Neural progenitor cell (in vitro differentiated cells): ENCODE measurements around the gene C2CD2L.

ENCODE experiments used
- EZH2 ChIP-seq: fragments of 200-600 bp; sonication (generic); IDR thresholded peaks from 2 replicates; pipeline ENCODE4 v1.6.1; 2017; ENCODE audit warnings: antibody characterized with exemption, mild to moderate bottlenecking, moderate library complexity
- EZH2phosphoT487 ChIP-seq: fragments of 200-600 bp; sonication (generic); IDR thresholded peaks from 2 replicates; pipeline ENCODE4 v1.6.1; 2017; ENCODE audit warnings: antibody characterized with exemption
- TF ChIP-seq, protein P1 (sequence below): fragments of 200-600 bp; sonication (generic); IDR thresholded peaks from 2 replicates; pipeline ENCODE4 v1.5.1; 2017; ENCODE audit warnings: antibody characterized with exemption, mild to moderate bottlenecking

GRCh38 chr11:119099711-119100110, 7.4 kb upstream of the C2CD2L start:
- TF ChIP-seq, protein P1, sequence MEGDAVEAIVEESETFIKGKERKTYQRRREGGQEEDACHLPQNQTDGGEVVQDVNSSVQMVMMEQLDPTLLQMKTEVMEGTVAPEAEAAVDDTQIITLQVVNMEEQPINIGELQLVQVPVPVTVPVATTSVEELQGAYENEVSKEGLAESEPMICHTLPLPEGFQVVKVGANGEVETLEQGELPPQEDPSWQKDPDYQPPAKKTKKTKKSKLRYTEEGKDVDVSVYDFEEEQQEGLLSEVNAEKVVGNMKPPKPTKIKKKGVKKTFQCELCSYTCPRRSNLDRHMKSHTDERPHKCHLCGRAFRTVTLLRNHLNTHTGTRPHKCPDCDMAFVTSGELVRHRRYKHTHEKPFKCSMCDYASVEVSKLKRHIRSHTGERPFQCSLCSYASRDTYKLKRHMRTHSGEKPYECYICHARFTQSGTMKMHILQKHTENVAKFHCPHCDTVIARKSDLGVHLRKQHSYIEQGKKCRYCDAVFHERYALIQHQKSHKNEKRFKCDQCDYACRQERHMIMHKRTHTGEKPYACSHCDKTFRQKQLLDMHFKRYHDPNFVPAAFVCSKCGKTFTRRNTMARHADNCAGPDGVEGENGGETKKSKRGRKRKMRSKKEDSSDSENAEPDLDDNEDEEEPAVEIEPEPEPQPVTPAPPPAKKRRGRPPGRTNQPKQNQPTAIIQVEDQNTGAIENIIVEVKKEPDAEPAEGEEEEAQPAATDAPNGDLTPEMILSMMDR: no peak
- no peak for TF ChIP-seq EZH2
- TF ChIP-seq EZH2phosphoT487: no peak
